Neuron (in vitro differentiated cells): Measurements from ENCODE around the gene MRTFA.

ENCODE experiments used
- H2AFZ ChIP-seq: one replicate; pipeline ENCODE4 v1.6.1; 2013; ENCODE audit warnings: low read depth, mild to moderate bottlenecking, inconsistent platforms, low read length, moderate library complexity
- H3K27me3 ChIP-seq: one replicate; pipeline ENCODE4 v1.6.1; 2013; ENCODE audit warnings: low read length; ENCODE audit not compliant: insufficient read depth
- H3K36me3 ChIP-seq: one replicate; pipeline ENCODE4 v1.6.1; 2013; ENCODE audit warnings: low read length; ENCODE audit not compliant: insufficient read depth
- H3K4me1 ChIP-seq: one replicate; pipeline ENCODE4 v1.6.1; 2013; ENCODE audit warnings: low read length; ENCODE audit not compliant: insufficient read depth
- H3K4me3 ChIP-seq: 2 replicates; pipeline ENCODE4 v1.5.1; 2013; ENCODE audit warnings: mild to moderate bottlenecking, low read length, moderate library complexity
- H3K9me3 ChIP-seq: one replicate; pipeline ENCODE4 v1.6.1; 2013; ENCODE audit warnings: low read length

The MRTFA gene

GRCh38 chr22:40408718-40409612, 227.6 kb downstream of the MRTFA start:
- H3K4me1 ChIP-seq: no peaks in the 10 kb centered on the region
- H3K36me3 ChIP-seq: peaks cover 79% of the 10 kb centered on the region
- H3K27me3 ChIP-seq: no peaks in the 10 kb centered on the region
- no peaks in the 10 kb centered on the region for H3K9me3 ChIP-seq
- no peak overlapping the region for H2AFZ ChIP-seq
- H3K4me3 ChIP-seq: no peak overlapping the region

GRCh38 chr22:40407831-40408717, 228.4 kb downstream of the MRTFA start:
- no peaks in the 10 kb centered on the region for H3K9me3 ChIP-seq
- H3K36me3 ChIP-seq: peaks cover 85% of the 10 kb centered on the region
- H2AFZ ChIP-seq: no peak overlapping the region
- no peaks in the 10 kb centered on the region for H3K27me3 ChIP-seq
- H3K4me3 ChIP-seq: no peak overlapping the region
- H3K4me1 ChIP-seq: no peaks in the 10 kb centered on the region

- no peak overlapping the region for H3K4me3 ChIP-seq
- H2AFZ ChIP-seq: no peak overlapping the region
- no peaks in the 10 kb centered on the region for H3K4me1 ChIP-seq
- H3K27me3 ChIP-seq: no peaks in the 10 kb centered on the region
- no peaks in the 10 kb centered on the region for H3K9me3 ChIP-seq
- H3K36me3 ChIP-seq: peaks cover 87% of the 10 kb centered on the region
Measured at GRCh38 chr22:40407021-40407761, 229.3 kb downstream of the MRTFA start.

GRCh38 chr22:40406063-40406890, 230.2 kb downstream of the MRTFA start:
- no peak overlapping the region for H2AFZ ChIP-seq
- H3K4me1 ChIP-seq: no peaks in the 10 kb centered on the region
- peaks cover 88% of the 10 kb centered on the region for H3K36me3 ChIP-seq
- H3K9me3 ChIP-seq: no peaks in the 10 kb centered on the region
- H3K27me3 ChIP-seq: no peaks in the 10 kb centered on the region
- no peak overlapping the region for H3K4me3 ChIP-seq

- H3K27me3 ChIP-seq: no peaks in the 10 kb centered on the region
- H3K4me1 ChIP-seq: no peaks in the 10 kb centered on the region
- no peaks in the 10 kb centered on the region for H3K9me3 ChIP-seq
- peaks cover 85% of the 10 kb centered on the region for H3K36me3 ChIP-seq
- no peak overlapping the region for H2AFZ ChIP-seq
- no peak overlapping the region for H3K4me3 ChIP-seq
Measured at GRCh38 chr22:40405178-40406062, 231.1 kb downstream of the MRTFA start.

- no peak overlapping the region for H2AFZ ChIP-seq
- peaks cover 76% of the 10 kb centered on the region for H3K36me3 ChIP-seq
- no peak overlapping the region for H3K4me3 ChIP-seq
- no peaks in the 10 kb centered on the region for H3K4me1 ChIP-seq
- no peaks in the 10 kb centered on the region for H3K9me3 ChIP-seq
- H3K27me3 ChIP-seq: no peaks in the 10 kb centered on the region
Measured at GRCh38 chr22:40404251-40405177, 232.0 kb downstream of the MRTFA start.

GRCh38 chr22:40403651-40404050, 232.9 kb downstream of the MRTFA start:
- H3K27me3 ChIP-seq: no peaks in the 10 kb centered on the region
- H3K36me3 ChIP-seq: peaks cover 68% of the 10 kb centered on the region
- no peak overlapping the region for H3K4me3 ChIP-seq
- no peak overlapping the region for H2AFZ ChIP-seq
- H3K4me1 ChIP-seq: no peaks in the 10 kb centered on the region
- no peaks in the 10 kb centered on the region for H3K9me3 ChIP-seq

GRCh38 chr22:40403141-40403540, 233.4 kb downstream of the MRTFA start:
- Histone ChIP-seq H2AFZ (no peak overlapping the region), H3K4me1 (no peaks in the 10 kb centered on the region), H3K36me3 (peaks cover 64% of the 10 kb centered on the region), H3K9me3 (no peaks in the 10 kb centered on the region), H3K27me3 (no peaks in the 10 kb centered on the region), H3K4me3 (no peak overlapping the region)

GRCh38 chr22:40401981-40402406, 234.5 kb downstream of the MRTFA start:
- no peaks in the 10 kb centered on the region for H3K9me3 ChIP-seq
- H2AFZ ChIP-seq: no peak overlapping the region
- H3K27me3 ChIP-seq: no peaks in the 10 kb centered on the region
- peaks cover 54% of the 10 kb centered on the region for H3K36me3 ChIP-seq
- H3K4me1 ChIP-seq: peaks cover 1% of the 10 kb centered on the region
- H3K4me3 ChIP-seq: no peak overlapping the region

- H3K36me3 ChIP-seq: peaks cover 49% of the 10 kb centered on the region
Measured at GRCh38 chr22:40401532-40401931, 235.0 kb downstream of the MRTFA start.

GRCh38 chr22:40400159-40400558, 236.4 kb downstream of the MRTFA start:
- no peak overlapping the region for H3K4me3 ChIP-seq
- no peak overlapping the region for H2AFZ ChIP-seq
- no peaks in the 10 kb centered on the region for H3K9me3 ChIP-seq
- H3K36me3 ChIP-seq: peaks cover 36% of the 10 kb centered on the region
- no peaks in the 10 kb centered on the region for H3K27me3 ChIP-seq
- peaks cover 7% of the 10 kb centered on the region for H3K4me1 ChIP-seq

More at GRCh38 chr22:40401532-40401931, 235.0 kb downstream of the MRTFA start:
- no peak overlapping the region for H3K4me3 ChIP-seq
- H2AFZ ChIP-seq: no peak overlapping the region
- peaks cover 6% of the 10 kb centered on the region for H3K4me1 ChIP-seq
- no peaks in the 10 kb centered on the region for H3K9me3 ChIP-seq
- no peaks in the 10 kb centered on the region for H3K27me3 ChIP-seq
